Measurements from ENCODE around the gene KIF3A.

KIF3A gene

DNA sequence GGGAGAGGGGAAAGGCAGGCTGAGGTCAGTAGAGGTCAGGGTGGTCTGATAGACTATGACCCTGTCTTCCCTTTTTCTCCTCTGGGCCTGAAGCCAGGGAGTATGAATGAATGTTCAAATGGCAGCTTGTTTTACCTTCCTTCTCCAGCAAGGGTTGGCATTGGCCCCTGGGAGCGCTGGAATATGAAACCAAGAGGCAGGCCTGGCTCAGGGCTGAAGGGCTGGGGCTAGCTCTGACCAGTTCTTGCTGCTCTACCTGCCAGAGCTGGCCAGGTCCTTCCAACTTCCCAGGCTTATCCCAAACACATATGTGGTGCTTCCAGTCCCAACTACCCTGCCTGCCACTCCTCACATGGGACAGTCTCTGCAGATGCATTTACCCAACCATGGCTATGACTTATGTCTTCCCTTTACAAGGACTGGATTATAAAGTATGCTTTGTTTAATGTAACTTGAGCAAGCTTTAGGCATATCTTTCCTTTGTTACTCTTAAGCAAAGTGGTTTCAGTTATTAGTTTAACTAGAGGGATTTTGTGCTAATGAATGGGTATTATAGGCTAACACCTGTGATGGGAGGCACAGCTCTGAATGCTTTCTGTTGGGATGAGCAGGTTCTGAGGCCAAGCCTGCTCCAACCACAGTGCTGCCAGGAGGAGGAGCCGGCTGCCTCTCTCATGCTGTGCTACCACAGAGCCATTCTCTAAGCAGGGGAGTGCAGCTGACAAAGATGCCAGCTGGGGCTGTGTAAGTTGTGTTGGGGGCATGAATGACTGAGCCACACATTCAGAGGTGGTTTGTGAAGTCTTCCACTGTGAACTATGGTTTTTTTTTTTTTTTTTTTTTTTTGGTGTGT, 16.0 kb upstream of the KIF3A start:
- DNase-seq (ENCODE audit: low read depth in 3 of 3), result no peak

DNA sequence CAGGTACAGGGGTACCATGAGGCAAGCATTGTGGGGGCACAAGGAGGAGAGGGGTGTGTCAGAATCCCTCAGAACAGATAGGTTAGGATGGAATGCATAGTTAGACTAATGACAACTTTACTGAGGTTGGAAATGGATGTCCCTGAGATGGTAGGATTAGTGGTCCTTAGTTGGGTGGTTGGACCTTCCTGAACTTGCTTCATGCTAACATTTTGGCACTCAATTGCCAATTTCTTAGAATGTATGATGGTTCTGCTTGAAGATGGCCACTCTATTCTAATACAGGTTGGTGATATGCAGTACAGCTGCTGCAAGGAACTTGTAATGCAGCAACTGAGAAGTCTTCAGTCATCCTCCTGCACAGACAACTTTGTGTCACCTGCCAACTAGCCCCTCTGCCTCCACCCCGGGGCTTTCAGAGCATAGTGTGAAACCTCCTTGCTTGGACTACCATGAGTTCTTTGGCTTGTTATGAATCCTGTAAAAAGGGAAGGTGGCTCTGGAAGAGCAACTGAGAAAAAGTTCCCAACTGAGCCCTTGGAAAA, 15.3 kb upstream of the KIF3A start:
- DNase-seq (ENCODE audit: low read depth in 3 of 3), result no peak

DNA sequence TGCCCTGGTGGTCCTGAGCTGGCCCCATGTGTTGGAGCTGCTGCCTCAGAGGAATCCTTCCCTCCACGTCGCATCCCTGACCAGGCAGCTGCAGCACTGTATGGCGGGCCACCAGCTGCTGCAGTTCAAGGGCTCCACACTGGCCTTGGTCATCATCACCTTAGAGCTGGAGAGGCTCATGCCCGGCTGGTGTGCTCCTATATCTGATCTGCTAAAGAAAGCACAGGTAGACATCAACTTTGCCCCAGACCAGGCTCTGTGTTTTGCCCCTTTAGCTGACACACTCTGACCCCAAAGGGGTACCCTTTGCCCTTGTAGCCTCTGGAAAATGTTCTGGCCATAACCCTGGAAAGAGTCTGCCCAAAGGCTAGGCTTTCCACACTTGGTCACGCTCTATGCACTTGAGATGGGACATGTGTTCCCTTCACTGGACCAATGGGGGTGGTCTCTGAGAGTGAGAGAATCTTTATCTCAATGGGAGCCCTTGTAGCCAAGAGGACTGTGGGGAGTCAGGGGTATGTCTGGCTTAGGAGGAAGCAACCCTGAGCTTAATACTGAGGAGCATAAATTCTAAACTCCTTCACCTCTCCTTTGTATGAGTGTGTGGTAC, 14.7 kb upstream of the KIF3A start:
- DNase-seq (ENCODE audit: low read depth in 3 of 3), result no peak

DNA sequence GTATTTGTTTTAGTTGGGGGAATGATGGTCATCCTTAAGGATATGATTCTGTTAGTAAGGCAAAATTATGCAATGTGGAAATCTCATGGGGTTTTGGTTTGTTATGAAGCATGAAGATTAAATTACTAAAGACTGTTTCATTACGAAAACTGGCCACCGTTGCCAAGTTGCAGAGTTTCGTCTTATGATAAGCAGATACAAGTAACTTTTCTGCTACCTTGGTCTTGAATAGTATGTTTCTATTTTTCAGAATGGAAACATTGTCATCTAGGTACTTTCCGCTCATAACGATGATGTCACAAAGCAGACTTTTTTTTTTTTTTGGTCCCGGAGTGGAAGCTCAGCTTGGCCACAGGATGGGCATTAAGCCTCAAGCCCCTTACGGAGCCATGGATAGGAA, 14.1 kb upstream of the KIF3A start:
- peak in 2 of 3 experiments; percentile 26 to 41 for DNase-seq (ENCODE audit: low read depth in 3 of 3)

DNA sequence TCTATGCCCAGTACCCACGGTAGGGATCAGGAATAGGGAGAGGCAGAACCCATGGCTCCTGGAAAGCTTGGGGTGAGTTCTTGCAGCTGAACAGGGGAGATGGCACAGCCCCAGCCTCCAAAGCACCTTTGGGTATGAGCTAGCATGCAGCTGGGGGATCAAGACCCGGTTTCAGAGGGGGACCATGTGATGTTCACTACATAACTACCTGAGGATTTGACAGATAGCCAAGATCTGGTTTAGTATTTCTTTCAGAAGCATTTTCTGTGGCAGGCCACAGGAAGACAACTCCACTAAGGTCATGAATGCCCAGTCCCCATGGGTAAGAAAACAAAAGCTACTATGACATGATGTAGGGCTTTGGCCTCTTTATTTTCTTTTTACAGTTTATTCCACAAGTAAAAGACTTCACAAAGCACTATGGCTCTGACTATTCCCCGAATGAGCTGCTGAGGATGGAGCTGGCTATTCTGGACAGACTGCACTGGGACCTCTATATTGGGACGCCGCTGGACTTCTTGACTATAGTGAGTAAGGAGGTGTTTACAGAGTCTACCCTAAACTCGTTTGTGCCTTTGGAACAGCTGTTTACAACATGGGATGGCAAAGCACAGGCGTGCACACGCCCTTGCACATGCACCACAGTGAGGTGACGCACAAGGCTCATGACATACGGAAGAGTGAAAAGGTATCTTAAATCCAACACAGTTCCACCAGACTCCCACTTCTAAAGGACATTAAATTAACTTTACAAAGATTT, 13.3 kb upstream of the KIF3A start:
- no peak for DNase-seq (ENCODE audit: low read depth in 3 of 3)

DNA sequence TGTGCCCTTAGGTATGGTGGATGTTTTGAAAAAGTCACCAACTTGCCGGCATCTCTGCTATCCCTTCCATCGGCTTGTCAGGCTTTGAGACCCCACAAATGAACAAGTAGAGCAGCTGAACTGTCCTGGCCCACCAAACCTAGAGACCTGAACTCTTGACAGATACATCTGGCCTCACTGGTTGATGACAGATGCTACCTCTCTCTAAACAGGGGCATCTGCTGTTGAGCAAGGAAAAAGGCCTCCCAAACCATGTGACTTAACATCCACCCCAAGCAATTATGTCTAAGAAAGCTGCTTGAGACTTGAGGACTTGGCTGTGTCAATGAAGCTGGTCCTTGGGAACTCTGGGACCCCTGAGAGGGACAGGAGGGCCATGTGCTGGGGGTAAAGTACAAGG, 12.2 kb upstream of the KIF3A start:
- no peak for DNase-seq (ENCODE audit: low read depth in 3 of 3)

DNA sequence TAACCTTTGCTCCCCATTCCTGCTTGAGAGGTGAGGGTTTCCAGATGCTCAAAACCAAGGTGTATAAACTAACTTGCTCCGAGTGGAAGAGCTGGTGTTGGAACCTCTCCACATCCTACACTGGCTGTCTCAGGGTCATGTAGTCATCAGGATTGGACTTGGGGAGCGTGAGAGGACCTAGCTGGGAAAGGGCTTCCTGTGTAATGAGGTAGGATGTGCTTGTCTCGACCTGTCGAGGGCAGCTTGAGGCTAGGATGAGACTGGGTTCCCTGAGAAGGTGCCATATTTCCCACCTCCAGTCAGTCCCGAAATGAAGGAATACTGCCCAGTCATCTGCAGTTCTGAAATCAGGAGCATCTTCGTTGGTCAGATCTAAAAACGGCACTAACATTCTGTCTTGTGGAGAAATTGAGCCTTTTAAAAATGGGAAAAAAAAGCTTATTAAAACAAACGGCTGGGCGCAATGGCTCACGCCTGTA, 11.2 kb upstream of the KIF3A start:
- DNase-seq (ENCODE audit: low read depth in 3 of 3), result no peak

DNA sequence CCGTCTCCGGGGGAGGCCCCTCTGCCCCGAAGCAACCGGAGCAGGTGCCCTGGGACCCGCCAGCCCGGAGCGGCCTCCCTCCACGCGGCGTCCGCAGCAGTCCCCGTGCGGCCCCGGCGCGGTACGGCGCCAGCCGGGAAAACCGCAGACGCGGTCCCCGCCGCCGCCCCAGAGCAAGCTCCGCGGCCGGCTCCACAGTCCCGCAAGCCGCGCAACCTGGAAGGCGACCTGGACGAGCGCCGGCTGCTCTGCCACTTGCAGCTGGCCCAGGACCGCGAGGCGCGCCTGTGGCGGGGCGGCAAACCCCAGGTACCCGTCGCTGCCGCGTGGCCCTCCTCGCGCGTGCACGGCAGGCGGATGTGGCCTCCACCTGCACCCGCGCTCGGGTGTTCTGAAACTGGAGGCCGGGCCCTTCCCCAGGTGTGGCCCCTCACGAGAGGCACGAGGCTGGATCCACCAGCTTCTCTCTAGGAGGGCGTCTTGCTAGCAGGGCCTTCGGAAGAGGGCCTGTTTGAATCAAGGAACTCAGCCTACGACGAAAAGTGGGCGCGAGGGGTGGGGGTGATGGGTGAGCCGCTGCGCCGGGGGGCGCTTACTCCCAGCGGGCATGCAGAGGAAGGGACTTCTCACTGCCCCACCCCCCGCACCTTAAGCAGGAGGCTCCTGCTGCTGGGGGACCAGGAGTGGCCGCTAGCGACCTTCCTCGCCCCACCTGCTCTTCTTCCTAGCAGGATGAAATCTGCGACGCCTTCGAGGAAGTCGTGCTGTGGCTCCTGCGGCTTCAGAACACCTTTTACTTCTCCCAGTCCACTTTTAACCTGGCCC, 10.5 kb upstream of the KIF3A start:
- peak in 1 of 3 experiments; percentile 40 for DNase-seq (ENCODE audit: low read depth in 3 of 3)

DNA sequence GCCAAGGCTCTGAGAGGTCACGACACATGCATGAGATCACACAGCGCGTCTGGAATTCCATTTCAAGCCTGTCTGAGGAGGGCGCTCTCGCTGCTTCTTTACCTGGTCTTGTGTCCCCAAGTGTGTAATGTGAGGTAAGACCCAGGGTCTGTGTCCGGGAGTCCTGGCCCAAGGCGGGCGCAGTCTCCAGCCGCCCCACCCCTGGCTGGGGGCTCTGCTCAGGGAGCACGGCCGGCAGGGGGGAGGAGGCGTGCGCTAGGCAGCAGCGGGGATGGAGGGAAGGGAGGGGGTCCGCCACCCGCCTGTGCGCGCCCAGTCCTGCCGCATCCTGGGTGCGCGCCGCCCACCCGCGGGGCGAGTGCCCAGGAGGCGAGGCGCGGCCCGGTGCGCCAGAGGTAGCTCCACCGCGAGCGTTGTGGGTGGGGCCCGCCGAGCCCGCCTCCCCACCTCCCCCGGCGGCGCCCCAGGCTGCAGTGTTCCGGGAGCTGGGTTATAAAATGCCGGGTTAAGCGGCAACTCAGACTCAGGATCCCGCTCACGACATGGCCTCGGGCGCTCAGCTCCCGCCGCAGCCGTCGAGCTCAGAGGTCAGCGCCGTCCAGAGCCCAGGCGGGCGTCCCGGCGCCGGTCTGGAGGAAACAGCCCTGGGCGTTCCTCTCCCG, 9.7 kb upstream of the KIF3A start, which contains the start of gene CCNI2:
Gene CCNI2 (plus strand): TSS at position 473 of the 662 bp plus-strand sequence. CDS start 70 bp downstream, at position 543.
- peak; percentile 31 to 58 (median 34) for DNase-seq (ENCODE audit: low read depth in 3 of 3)

DNA sequence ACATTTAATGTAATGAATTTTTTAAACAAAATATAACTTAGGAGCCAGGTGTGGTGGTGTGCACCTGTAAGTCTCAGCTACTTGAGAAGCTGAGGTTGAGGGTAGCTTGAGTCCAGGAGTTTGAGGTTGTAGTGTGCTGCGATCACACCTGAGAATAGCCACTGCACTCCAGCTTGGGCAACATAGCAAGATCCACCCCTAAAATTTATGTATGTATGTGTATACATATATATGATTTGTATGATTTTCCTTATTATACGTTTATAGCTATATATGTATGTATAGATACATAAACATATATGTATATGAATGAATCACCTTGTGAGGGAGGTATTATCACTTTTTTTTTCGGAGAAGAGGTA, 9.2 kb upstream of the KIF3A start:
- DNase-seq (ENCODE audit: low read depth in 3 of 3), result no peak

DNA sequence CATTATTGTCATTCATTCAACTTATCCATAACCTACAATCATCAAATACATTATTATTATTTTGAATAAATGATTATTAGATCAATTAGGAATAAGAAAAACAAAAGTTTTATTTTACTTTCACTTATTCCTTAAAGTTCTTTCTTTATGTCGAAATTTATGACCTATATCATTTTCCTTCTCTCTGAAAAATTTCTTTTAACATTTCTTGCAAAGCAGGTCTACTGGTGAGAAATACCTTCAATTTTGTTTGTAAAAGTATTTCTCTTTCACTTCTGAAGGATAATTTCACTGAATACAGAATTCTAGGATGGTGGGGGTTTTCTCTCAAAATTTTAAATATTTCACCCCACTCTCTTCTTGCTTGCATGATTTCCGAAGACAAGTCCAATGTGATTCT, 7.3 kb upstream of the KIF3A start:
- DNase-seq (ENCODE audit: low read depth in 3 of 3), result no peak

DNA sequence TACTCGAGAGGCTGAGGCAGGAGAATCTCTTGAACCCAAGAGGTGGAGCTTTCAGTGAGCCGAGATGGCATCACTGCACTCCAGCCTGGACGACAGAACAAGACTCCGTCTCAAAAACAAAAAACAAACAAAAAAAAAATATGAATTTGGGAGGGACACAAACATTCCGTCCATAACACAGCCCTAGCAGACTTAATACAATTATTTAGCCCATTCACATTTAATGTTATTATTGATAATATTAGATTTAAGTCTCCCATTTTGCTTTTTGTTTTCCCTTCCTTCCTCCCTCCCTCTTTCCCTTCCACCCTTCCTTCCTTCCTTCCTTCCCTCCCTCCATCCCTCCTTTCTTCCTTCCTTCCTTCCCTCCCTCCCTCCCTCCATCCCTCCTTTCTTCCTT, 5.3 kb upstream of the KIF3A start:
- no peak for DNase-seq (ENCODE audit: low read depth in 3 of 3)

DNA sequence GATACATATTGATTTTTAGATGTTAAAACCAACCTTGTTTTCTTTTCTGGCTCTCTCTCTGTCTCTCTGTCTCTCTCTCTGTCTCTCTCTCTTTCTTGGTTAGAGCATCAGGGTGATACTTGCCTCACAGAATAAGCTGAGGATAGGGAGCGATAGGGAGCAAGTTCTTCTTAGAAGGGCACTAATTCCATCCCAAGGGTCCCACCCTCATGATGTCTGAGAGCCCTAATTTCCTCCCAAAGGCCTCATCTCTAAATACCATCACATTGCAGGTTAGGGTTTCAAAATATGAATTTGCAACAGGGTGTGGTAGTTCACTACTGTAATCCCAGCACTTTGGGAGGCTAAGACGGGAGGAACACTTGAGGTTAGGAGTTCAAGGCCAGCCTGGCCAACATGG, 4.8 kb upstream of the KIF3A start:
- no peak for DNase-seq (ENCODE audit: low read depth in 3 of 3)

DNA sequence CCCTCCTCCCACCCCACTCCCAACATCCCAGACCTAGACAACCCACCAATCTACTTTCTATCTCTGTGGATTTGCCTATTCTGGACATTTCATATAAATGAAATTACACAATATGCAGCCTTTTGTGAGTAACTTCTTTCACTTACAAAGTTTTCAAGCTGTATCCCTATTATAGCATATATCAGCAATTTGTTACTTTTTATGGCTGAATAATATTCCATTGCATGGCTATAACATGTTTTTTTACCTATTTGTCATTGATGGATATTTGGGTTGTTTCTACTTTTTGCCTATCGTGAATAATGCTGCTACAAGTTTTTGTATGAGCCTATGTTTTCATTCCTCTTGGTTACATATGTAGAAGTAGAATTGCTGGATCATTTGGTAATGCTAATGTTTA, 1.9 kb upstream of the KIF3A start:
- DNase-seq (ENCODE audit: low read depth in 3 of 3), result no peak

DNA sequence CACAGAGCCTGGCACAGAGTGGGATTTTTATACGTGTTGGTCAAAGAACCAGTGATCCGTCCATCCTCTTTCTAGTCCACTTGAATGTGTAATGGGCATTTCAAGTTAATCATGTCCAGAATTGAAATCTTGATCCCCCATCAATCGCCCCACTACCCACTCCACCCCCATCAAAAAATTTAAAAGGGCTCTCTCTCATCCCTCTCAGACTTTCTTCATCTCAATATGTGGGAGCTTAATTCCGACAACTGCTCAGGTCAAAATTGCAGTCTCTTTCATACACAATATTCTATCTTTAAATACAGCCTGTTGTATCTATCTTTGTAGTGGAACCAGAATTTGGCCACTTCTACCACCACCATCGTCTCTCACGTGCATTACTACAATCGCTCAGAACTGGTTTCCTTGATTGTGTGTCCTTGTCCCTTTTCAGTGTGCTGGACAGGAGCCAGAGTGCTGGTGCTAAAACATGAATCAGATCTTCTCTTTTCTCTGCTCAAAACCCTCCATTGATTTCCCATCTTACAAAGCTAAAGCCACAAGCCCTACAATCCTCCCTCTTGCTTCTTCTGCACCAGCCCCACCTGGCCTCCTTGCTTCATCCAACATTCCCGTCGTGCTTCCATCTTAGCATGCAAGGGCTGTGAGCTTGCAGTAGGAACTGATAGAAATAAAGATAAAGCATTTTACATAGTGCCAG, 786 bp upstream of the KIF3A start:
- DNase-seq (ENCODE audit: low read depth in 3 of 3), result no peak

DNA sequence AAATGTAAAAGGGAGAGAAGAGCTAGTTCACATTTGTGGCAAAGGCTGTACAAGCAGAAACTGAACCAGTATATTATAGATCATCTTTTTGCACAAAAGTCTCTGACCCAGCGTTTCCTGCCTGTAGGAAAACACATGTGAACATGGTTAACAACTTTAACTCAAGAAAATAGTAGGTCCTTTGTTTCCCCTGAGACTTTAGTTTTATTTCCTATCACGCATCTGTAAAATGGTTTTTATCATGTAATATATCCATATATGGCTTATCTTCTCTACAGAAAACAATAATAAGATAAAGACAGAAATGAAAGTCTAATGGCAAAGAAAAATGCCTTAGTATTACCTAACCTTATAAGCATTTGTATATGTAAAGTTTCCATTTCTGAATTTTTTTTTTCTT, 2.7 kb downstream of the KIF3A start:
- no peak for DNase-seq (ENCODE audit: low read depth in 3 of 3)

DNA sequence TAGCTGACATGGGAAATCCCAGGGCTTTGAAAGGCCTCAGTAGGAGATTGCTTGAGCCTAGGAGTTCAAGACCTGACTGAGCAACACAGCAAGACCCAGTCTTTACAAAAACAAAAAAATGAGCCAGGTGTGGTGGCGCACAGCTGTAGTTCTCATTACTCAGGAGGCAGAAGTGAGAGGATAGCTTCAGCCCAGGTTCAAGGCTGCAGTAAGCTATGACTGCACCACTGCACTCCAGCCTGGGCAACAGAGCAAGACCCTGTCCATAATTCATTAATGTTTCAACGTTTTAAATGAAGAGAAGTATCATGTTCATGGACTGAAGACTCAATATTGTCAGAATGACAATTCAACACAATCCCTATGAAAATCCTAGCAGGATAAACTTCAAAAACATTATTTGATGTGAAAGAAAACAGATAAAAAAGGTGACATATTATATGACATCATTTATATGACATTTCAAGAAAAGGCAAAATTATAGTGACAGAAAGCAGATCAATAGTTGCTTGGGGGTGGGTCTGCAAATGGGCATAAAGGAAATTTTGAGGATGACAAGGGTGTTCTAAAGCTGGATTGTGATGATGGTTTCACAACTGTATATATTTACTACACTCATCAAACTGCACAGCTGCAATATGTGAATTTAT, 3.7 kb downstream of the KIF3A start:
- DNase-seq (ENCODE audit: low read depth in 3 of 3), result no peak

DNA sequence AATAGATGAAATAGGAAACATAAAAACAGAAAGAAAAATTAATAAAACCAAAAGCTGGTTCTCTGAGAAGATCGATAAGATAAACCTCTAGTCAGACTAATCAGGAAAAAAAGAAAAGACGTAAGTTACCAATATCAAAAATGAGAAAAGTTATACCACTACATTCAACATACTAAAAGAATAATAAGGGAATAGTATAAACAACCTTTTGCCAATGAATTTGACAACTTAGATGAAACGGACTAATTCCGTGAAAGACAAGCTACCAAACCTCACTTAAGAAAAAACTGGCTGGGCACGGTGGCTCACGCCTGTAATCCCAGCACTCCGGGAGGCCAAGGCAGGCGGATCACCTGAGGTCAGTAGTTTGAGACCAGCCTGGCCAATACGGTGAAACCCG, 7.5 kb downstream of the KIF3A start:
- DNase-seq (ENCODE audit: low read depth in 3 of 3), result no peak

DNA sequence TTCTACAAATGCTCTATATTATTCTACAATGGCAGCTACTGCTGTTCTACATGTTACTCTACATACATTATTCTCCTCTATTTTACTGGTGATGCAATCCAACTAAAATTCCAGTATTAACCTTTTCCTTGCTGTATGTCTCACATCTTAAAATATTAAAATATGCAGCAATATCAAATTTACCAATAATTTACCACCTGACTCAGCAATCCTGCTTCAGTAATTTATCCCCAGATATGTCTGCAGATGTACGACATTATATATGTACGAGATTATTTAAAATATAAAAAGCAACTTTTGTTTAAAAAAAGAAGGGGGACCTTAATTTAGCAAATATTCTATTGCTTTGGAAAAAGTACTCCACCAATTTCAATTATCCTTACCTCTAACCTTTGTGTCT, 11.6 kb downstream of the KIF3A start:
- no peak for DNase-seq (ENCODE audit: low read depth in 3 of 3)

Data from stimulated activated CD4-positive, alpha-beta T cell treated with anti-CD3 and anti-CD28 coated beads, TNF-alpha, amount 100 ng/mL, for 24 hours (primary cell).